Progenitor cell of endocrine pancreas (in vitro differentiated cells): ENCODE data around the gene BBLN. TPM values are rescaled to one million over a fixed set of nuclear protein-coding genes. Genes with fewer than 3 reads are reported as not detected.

Experiments used
- DNase-seq: peaks from one replicate; pipeline ENCODE4 v3.0.0; 2021; ENCODE audit warnings: low spot score; ENCODE audit not compliant: unreplicated experiment
- H3K27ac Mint-ChIP-seq: 2 replicates; pipeline ENCODE4 v1.8.0; 2021; ENCODE audit warnings: mild to moderate bottlenecking, moderate library complexity, mixed read lengths
- H3K27me3 Mint-ChIP-seq: 2 replicates; pipeline ENCODE4 v1.8.0; 2021; ENCODE audit warnings: mixed read lengths
- H3K36me3 Mint-ChIP-seq: 2 replicates; pipeline ENCODE4 v1.8.0; 2022; ENCODE audit warnings: mixed read lengths; ENCODE audit not compliant: insufficient read depth
- H3K4me1 Mint-ChIP-seq: 2 replicates; pipeline ENCODE4 v1.8.0; 2021; ENCODE audit warnings: low read depth, mixed read lengths
- H3K4me3 Mint-ChIP-seq: 2 replicates; pipeline ENCODE4 v1.8.0; 2021; ENCODE audit warnings: low read depth, mild to moderate bottlenecking, moderate library complexity, mixed read lengths
- H3K9me3 Mint-ChIP-seq: 2 replicates; pipeline ENCODE4 v1.8.0; 2021; ENCODE audit warnings: low read depth, mixed read lengths
- CTCF ChIP-seq: fragments of 200-600 bp; sonication (generic); IDR thresholded peaks from one replicate; pipeline ENCODE4 v1.5.0; 2021; ENCODE audit warnings: antibody characterized with exemption, mild to moderate bottlenecking; ENCODE audit not compliant: unreplicated experiment
- total RNA-seq: library from RNA; stranded (reverse); gene quantifications from 2 replicates; pipeline ENCODE4 v1.2.1, GENCODE V29; 2021

The BBLN gene
- total RNA-seq, 1 donor from 2014 or later: 57.3 TPM

GRCh38 chr9:128123451-128124080 lies 36.5 kb upstream of the BBLN start:
- TF ChIP-seq CTCF: no peak
- no peak overlapping the region for H3K4me3 Mint-ChIP-seq
- DNase-seq: no peak

GRCh38 chr9:128124451-128124850 lies 35.6 kb upstream of the BBLN start:
- no peak for TF ChIP-seq CTCF
- Mint-ChIP-seq H3K4me1 (peaks cover 7% of the 10 kb centered on the region), H3K27ac (no peak overlapping the region), H3K4me3 (no peak overlapping the region), H3K36me3 (peaks cover 4% of the 10 kb centered on the region), H3K27me3 (peaks cover 3% of the 10 kb centered on the region), H3K9me3 (peaks cover 3% of the 10 kb centered on the region)
- DNase-seq: no peak

More at GRCh38 chr9:128123451-128124080, 36.5 kb upstream of the BBLN start:
- Mint-ChIP-seq H3K27me3 (no peaks in the 10 kb centered on the region), H3K27ac (no peak overlapping the region), H3K36me3 (peaks cover 4% of the 10 kb centered on the region), H3K9me3 (no peaks in the 10 kb centered on the region), H3K4me1 (peaks cover 7% of the 10 kb centered on the region)

- peaks cover 7% of the 10 kb centered on the region for H3K4me1 Mint-ChIP-seq
- peaks cover 3% of the 10 kb centered on the region for H3K27me3 Mint-ChIP-seq
- H3K4me3 Mint-ChIP-seq: peak overlapping the region; percentile 41
- H3K9me3 Mint-ChIP-seq: peaks cover 5% of the 10 kb centered on the region
- no peak overlapping the region for H3K27ac Mint-ChIP-seq
- DNase-seq: peak; percentile 37
- H3K36me3 Mint-ChIP-seq: peaks cover 4% of the 10 kb centered on the region
- TF ChIP-seq CTCF: peak; percentile 57
Observed at GRCh38 chr9:128124873-128125579, 35.0 kb upstream of the BBLN start.

GRCh38 chr9:128125580-128126354 lies 34.3 kb upstream of the BBLN start:
- H3K27me3 Mint-ChIP-seq: peaks cover 3% of the 10 kb centered on the region

More at GRCh38 chr9:128125580-128126354, 34.3 kb upstream of the BBLN start:
- TF ChIP-seq CTCF: no peak
- peaks cover 7% of the 10 kb centered on the region for H3K4me1 Mint-ChIP-seq
- H3K9me3 Mint-ChIP-seq: peaks cover 5% of the 10 kb centered on the region
- no peak for DNase-seq
- H3K36me3 Mint-ChIP-seq: peaks cover 4% of the 10 kb centered on the region
- peak overlapping the region; percentile 77 for H3K4me3 Mint-ChIP-seq
- no peak overlapping the region for H3K27ac Mint-ChIP-seq
